AG09309 (cell line): ENCODE data around the gene RYK.

ENCODE experiments used
- DNase-seq: peaks from one replicate; pipeline ENCODE4 v3.0.0-alpha.2; 2010; ENCODE audit warnings: low read depth
- H3K4me3 ChIP-seq: 2 replicates; pipeline ENCODE4 v1.5.1; 2011; ENCODE audit warnings: mild to moderate bottlenecking, low read depth, low read length, moderate library complexity; ENCODE audit not compliant: control insufficient read depth
- CTCF ChIP-seq: IDR thresholded peaks from 2 replicates; pipeline ENCODE4 v1.5.1; 2011; ENCODE audit warnings: mild to moderate bottlenecking, low read depth, low read length, inconsistent platforms; ENCODE audit not compliant: insufficient read depth, control insufficient read depth; ENCODE audit errors: missing control alignments

RYK gene

GRCh38 chr3:134294302-134295280 lies 43.9 kb upstream of the RYK start:
- no peak for DNase-seq
- no peak for TF ChIP-seq CTCF
- H3K4me3 ChIP-seq: no peak overlapping the region

GRCh38 chr3:134291319-134292254 lies 40.9 kb upstream of the RYK start:
- no peak overlapping the region for H3K4me3 ChIP-seq
- no peak for DNase-seq
- no peak for TF ChIP-seq CTCF

DNA sequence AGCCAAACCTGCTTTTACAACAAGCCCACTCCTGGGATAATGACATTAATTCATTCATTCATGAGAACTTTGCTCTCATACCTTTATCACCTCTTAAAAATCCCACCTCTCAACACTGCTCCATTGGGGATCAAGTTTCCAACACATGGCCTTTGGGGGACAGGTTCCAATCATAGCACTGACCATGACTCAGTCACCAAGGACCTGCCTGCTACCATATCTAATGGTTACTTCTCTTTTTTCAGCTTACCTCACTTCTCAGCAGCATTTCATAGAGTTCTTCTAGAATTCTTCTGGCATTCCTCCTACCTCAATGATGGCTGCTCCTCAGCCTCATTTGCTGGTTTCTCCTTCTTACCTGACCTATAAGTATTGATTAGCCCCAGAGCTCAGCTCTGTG lies 36.9 kb upstream of the RYK start:
- TF ChIP-seq CTCF: no peak
- no peak overlapping the region for H3K4me3 ChIP-seq
- DNase-seq: no peak

- DNase-seq: no peak
- H3K4me3 ChIP-seq: no peak overlapping the region
- no peak for TF ChIP-seq CTCF
Observed at GRCh38 chr3:134284438-134284837, 33.8 kb upstream of the RYK start.

DNA sequence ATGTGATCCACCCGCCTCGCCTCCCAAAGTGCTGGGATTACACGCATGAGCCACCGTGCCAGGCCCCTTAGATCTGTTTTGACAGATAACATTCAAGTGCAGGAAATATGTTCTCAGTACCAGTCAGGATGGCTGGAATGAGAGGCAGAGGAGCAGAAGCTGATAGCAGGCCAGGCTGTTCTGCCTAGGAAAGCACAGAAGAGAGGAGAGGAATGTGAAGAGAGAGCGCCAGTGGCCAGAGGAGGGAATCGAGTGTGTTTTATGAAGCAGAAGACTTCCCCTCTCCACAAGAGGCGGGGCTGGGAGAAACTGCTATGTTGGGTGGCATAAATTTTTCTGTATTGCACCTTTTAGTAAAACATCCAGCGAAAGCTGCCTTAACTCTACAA lies 32.0 kb upstream of the RYK start:
- DNase-seq: no peak
- TF ChIP-seq CTCF: no peak
- H3K4me3 ChIP-seq: no peak overlapping the region

- H3K4me3 ChIP-seq: no peak overlapping the region
- DNase-seq: no peak
- no peak for TF ChIP-seq CTCF
Observed at GRCh38 chr3:134281912-134282658, 31.4 kb upstream of the RYK start.
